Parathyroid adenoma (tissue), 2 donors: ENCODE measurements around the gene HOXA2.
A peak's percentile ranks its signal among the peaks of the same experiment; 100 is the strongest.

Source experiments
- H2AFZ ChIP-seq: fragments of 300-600 bp; sonication (generic); one replicate; pipeline ENCODE4 v1.7.0; 2017; ENCODE audit warnings: antibody characterized with exemption, mild to moderate bottlenecking
- H3K27ac ChIP-seq: fragments of 300-600 bp; sonication (generic); one replicate; pipeline ENCODE4 v1.7.0; 2017
- H3K27me3 ChIP-seq: fragments of 300-600 bp; sonication (generic); one replicate; pipeline ENCODE4 v1.7.0; 2017; ENCODE audit warnings: low read length; ENCODE audit not compliant: control insufficient read depth, insufficient read depth
- H3K36me3 ChIP-seq: fragments of 300-600 bp; sonication (generic); one replicate; pipeline ENCODE4 v1.7.0; 2017; ENCODE audit warnings: low read length; ENCODE audit not compliant: control insufficient read depth, insufficient read depth
- H3K4me1 ChIP-seq: fragments of 300-600 bp; sonication (generic); one replicate; pipeline ENCODE4 v1.7.0; 2017; ENCODE audit warnings: control low read depth
- H3K4me2 ChIP-seq: fragments of 300-600 bp; sonication (generic); one replicate; pipeline ENCODE4 v1.7.0; 2017; ENCODE audit warnings: low read length
- H3K4me3 ChIP-seq: fragments of 300-600 bp; sonication (generic); one replicate; pipeline ENCODE4 v1.7.0; 2017; ENCODE audit warnings: low read depth, low read length
- H3K79me2 ChIP-seq: fragments of 300-600 bp; sonication (generic); one replicate; pipeline ENCODE4 v1.7.0; 2017; ENCODE audit warnings: control low read depth
- H3K9ac ChIP-seq: fragments of 300-600 bp; sonication (generic); one replicate; pipeline ENCODE4 v1.7.0; 2017; ENCODE audit warnings: mild to moderate bottlenecking
- H3K9me3 ChIP-seq: fragments of 300-600 bp; sonication (generic); one replicate; pipeline ENCODE4 v1.7.0; 2017; ENCODE audit warnings: low read length; ENCODE audit not compliant: control insufficient read depth
- TF ChIP-seq, protein P1 (sequence below): fragments of 300-600 bp; sonication (generic); IDR thresholded peaks from one replicate; pipeline ENCODE4 v1.7.0; 2017; ENCODE audit warnings: antibody characterized with exemption, mild to moderate bottlenecking
- donor health status: primary hyperparathyroidism.

HOXA2 gene

DNA sequence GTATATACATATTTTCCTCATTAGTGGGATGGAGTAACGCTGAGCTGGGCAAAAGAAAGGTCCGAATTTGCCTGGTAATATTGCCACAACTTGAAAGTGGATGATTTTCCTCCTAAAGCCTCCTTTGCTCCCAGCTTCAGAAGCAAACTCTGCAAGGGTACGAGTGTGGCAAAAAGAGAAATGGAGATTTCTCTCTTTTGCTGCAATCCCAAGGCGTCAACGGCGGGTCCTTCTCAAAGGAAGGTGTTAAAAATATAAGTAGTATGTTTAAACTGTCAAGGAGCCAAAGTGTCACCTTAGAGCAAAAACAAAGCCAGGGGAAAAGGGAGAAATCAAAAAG is 12.4 kb upstream of the HOXA2 start:
- H3K4me3 ChIP-seq = peak overlapping the region; percentile 75

DNA sequence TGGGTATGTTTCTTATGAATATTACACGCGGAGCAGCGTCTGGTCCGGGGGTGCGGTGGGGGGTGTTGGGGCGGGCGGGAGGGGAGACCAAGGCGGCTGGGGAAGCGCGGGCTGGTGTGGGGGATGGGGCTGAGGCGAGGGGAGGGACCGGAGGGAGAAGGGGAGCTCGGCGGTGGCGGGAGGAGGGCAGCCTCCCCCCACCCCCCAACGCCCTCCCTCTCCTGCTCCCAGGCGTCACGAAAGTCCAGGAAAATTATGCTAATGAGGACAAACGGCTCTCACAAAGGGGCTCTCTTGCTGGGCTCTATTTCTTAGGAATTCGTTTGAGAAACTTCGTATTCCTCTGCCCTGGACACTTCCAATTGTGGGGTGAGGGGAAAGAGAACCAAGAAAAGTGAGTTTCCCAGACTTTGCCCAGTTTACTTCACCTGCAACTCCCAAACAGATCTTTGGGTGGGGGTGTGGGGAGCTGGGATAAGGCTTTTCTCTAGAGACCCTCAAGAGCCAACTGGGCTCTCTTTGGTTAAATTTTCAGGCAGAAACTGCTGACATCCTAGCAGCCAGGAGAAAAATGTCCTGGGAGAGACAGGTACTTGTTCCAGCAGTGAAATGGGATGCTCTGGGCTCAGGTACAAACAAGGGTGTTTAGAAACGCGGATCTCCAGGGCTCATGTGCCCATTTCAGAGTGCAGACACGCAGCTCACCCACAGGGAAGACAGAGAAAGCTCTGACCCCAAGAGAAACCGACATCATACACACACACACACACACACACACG is 11.7 kb upstream of the HOXA2 start:
- Histone ChIP-seq H3K4me3 (peak overlapping the region; percentile 61), H3K9me3 (no peaks in the 10 kb centered on the region), H3K27ac (peak overlapping the region; percentile 60), H3K79me2 (no peaks in the 10 kb centered on the region), H3K4me2 (peak overlapping the region; percentile 54), H3K9ac (no peak overlapping the region), H3K27me3 (no peaks in the 10 kb centered on the region), H3K36me3 (no peaks in the 10 kb centered on the region), H2AFZ (no peak overlapping the region), H3K4me1 (no peaks in the 10 kb centered on the region)
- TF ChIP-seq, protein P1, sequence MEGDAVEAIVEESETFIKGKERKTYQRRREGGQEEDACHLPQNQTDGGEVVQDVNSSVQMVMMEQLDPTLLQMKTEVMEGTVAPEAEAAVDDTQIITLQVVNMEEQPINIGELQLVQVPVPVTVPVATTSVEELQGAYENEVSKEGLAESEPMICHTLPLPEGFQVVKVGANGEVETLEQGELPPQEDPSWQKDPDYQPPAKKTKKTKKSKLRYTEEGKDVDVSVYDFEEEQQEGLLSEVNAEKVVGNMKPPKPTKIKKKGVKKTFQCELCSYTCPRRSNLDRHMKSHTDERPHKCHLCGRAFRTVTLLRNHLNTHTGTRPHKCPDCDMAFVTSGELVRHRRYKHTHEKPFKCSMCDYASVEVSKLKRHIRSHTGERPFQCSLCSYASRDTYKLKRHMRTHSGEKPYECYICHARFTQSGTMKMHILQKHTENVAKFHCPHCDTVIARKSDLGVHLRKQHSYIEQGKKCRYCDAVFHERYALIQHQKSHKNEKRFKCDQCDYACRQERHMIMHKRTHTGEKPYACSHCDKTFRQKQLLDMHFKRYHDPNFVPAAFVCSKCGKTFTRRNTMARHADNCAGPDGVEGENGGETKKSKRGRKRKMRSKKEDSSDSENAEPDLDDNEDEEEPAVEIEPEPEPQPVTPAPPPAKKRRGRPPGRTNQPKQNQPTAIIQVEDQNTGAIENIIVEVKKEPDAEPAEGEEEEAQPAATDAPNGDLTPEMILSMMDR = no peak

More for the DNA sequence above, 12.4 kb upstream of the HOXA2 start:
- no peak overlapping the region for H2AFZ ChIP-seq
- no peaks in the 10 kb centered on the region for H3K9me3 ChIP-seq
- no peaks in the 10 kb centered on the region for H3K36me3 ChIP-seq
- no peak overlapping the region for H3K27ac ChIP-seq
- TF ChIP-seq, protein P1 = no peak
- no peak overlapping the region for H3K9ac ChIP-seq
- H3K4me2 ChIP-seq = peak overlapping the region; percentile 72
- H3K27me3 ChIP-seq = no peaks in the 10 kb centered on the region
- H3K79me2 ChIP-seq = no peaks in the 10 kb centered on the region
- H3K4me1 ChIP-seq = no peaks in the 10 kb centered on the region

- Histone ChIP-seq H2AFZ (peak overlapping the region; percentile 2), H3K4me1 (no peaks in the 10 kb centered on the region), H3K36me3 (no peaks in the 10 kb centered on the region), H3K4me2 (peak overlapping the region; percentile 86), H3K4me3 (peak overlapping the region; percentile 97), H3K79me2 (no peaks in the 10 kb centered on the region), H3K9me3 (no peaks in the 10 kb centered on the region), H3K9ac (no peak overlapping the region), H3K27me3 (no peaks in the 10 kb centered on the region), H3K27ac (peak overlapping the region; percentile 55)
- TF ChIP-seq, protein P1 = no peak
Measured at GRCh38 chr7:27112955-27113949, 10.8 kb upstream of the HOXA2 start.

GRCh38 chr7:27112361-27112760 is 9.9 kb upstream of the HOXA2 start:
- Histone ChIP-seq H3K27me3 (no peaks in the 10 kb centered on the region), H3K9ac (no peak overlapping the region)

More at GRCh38 chr7:27112361-27112760, 9.9 kb upstream of the HOXA2 start:
- Histone ChIP-seq H2AFZ (no peak overlapping the region), H3K4me1 (no peaks in the 10 kb centered on the region), H3K4me3 (peak overlapping the region; percentile 97), H3K9me3 (no peaks in the 10 kb centered on the region), H3K4me2 (peak overlapping the region; percentile 86), H3K79me2 (no peaks in the 10 kb centered on the region), H3K27ac (peak overlapping the region; percentile 24), H3K36me3 (no peaks in the 10 kb centered on the region)
- TF ChIP-seq, protein P1 = no peak
